PFSK-1 (cell line): ENCODE measurements around the gene TTLL11.

ENCODE experiments used
- FOXP2 ChIP-seq: optimal IDR thresholded peaks from 2 replicates; pipeline ENCODE3; 2011; ENCODE audit warnings: borderline replicate concordance, control low read depth, inconsistent platforms; ENCODE audit not compliant: insufficient read depth; ENCODE audit errors: extremely low read length, extremely low read depth
- POLR2AphosphoS5 ChIP-seq: IDR thresholded peaks from 2 replicates; pipeline ENCODE4 v1.6.1; 2012; ENCODE audit warnings: low read depth, mild to moderate bottlenecking, control low read depth, low read length, moderate library complexity
- REST ChIP-seq, 2 experiments: IDR thresholded peaks; 2 replicates each; pipeline versions ENCODE4 v1.6.1 to v1.8.0; 2011 to 2012; ENCODE audit warnings: low read depth in 2 of 2, low read length in 2 of 2, control low read depth in 1 of 2, inconsistent platforms in 1 of 2, mild to moderate bottlenecking in 1 of 2, moderate library complexity in 1 of 2; ENCODE audit not compliant: insufficient read depth in 1 of 2
- SIN3A ChIP-seq: IDR thresholded peaks from 2 replicates; pipeline ENCODE4 v1.6.1; 2012; ENCODE audit warnings: mild to moderate bottlenecking, low read length, moderate library complexity, borderline replicate concordance; ENCODE audit not compliant: insufficient read depth

GRCh38 chr9:121784731-121785411 lies 308.2 kb downstream of the TTLL11 start:
- TF ChIP-seq SIN3A = no peak
- TF ChIP-seq REST (IDR thresholded peaks at IDR 0.05; ENCODE audit: insufficient read depth in 1 of 2, low read depth in 2 of 2, low read length in 2 of 2) = no peak
- no peak for TF ChIP-seq POLR2AphosphoS5
- TF ChIP-seq FOXP2 = no peak
